SKM-1 (cell line): ENCODE results near the gene LMBRD1.
"Not testable (repeated sequence)": the region's sequence is repeated elsewhere in the genome, so short reads cannot be mapped to it uniquely, and the experiment has no call there.

ENCODE experiments used
- DNase-seq: peaks from one replicate; lab custom pipeline; 2025; ENCODE audit not compliant: unreplicated experiment; lab: John Stamatoyannopoulos, UW

Gene LMBRD1

DNA sequence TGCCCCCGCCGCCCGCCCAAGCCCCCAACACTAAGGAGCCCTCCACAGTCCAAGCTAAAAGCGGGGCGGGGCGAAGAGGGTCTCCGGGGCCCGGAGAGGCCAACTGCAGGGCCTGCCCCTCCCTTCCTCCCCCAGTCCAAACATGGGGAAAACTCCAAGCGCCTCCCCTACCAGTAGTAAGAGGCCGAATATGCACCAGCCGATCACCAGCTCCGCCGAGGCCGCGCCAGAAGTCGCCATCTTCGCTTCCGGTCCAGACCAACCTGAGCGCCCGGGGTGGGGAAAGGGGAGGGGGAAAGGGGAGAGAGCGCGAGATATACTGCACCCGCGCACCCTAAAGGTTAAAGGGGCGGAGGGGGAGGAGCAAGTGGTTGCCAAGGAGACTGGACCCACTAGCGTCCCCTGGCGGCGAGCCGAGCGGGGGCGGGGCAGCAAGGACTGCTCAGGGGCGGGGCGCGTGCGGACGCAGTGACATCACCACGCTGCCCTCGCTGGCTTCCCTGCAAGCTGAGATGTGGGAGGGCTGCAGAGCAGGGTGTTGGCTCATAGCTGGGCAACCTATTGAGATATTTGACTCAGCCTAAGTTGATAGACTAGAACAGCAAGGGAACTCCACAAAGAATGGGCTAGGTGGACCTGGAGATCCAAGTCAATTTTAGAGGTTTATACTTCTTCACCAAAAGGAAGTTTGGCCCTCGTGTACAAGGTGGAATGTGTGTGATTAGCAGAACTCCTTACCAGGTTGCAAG is at the start of gene LMBRD1:
Gene LMBRD1 (minus strand): TSS at position 369 of the 749 bp plus-strand sequence. CDS start 129 bp downstream, at position 240.
- peak; percentile 83 for DNase-seq

DNA sequence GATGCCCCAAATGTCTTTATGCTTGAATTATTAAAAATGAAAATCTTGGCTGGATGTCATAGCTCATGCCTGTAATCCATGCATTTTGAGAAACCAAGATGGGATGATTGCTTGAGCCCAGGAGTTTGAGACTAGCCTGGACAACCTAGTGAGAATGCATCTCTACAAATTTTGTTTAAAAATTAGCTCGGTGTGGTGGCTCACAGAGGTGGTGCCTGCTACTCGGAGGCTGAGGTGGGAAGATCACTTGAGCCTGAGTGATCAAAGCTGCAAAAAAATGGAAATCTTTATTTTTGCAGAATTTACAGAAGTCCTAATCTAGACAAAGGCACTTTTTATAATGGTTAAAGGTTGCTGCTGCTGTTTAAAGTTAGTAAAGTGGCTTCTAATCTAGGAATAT is 49.5 kb upstream of the LMBRD1 start:
- no peak for DNase-seq

GRCh38 chr6:69843189-69843588 is 46.4 kb upstream of the LMBRD1 start:
- no peak for DNase-seq

DNA sequence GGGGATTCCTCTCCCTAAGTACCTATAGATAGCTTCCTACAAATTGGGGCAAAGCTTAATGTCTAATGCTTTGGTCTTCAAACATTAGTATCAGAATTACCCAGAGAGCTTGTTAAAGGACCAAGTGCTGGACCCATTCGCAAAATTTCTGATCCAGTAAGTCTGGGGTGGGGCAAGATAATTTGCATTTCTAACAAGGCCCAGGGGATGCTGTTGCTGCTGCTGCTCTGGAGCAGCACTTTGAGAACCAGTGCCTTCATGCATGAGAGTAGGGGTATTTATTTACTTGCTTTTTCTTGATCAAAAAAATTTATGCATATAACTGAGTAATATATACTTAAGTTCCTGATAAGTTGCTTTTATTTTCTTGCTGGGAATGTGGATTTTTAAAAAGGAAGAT is 45.1 kb upstream of the LMBRD1 start:
- DNase-seq: no peak

- DNase-seq: peak; percentile 19
These were observed 38.8 kb upstream of the LMBRD1 start for GRCh38 chr6:69835414-69836179.

GRCh38 chr6:69832558-69832957 is 35.7 kb upstream of the LMBRD1 start:
- no peak for DNase-seq

DNA sequence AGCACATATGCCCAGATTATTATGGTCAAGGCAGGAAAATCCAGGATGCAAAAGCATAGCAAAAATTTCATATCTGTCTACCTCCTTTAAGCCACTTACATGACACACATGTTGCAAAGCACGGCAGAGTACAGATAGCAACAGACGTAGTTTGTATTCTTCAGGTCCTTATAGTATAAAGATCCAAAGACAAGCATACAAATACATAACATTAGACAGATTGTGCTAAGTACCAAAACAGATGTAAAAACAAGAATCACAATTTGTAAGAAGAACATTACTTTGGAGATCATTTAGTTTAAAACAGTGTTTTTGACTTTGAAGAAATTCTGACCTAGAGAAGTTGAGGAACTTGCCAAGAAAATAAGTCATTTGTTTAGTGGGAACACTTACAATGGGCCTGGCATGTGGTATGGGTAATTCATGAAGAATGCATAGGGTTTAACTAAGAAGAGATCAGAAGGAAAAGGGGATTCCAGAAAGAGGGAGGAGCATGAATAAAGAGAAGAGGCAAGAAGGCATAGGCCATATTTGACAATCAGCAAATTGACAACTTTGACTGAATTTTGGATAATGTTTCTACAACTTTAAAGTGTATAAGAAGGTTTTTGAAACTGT is 30.6 kb upstream of the LMBRD1 start:
- DNase-seq: no peak

- no peak for DNase-seq
These were observed 29.1 kb upstream of the LMBRD1 start for GRCh38 chr6:69825904-69826303.

DNA sequence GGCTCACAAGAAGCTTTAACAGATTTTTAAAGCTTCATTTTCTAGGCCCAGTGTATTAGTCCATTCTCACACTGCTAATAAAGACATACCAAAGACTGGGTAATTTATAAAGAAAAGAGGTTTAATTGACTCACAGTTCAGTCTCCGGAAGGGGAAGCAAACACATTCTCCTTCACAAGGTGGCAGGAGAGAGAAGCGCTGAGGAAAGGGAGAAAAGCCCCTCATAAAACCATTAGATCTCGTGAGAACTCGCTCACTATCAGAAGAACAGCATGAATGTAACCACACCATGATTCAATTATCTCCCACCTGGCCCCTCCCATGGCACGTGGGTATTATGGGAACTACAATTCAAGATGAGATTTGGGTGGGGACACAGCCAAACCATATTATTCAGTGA is 27.5 kb upstream of the LMBRD1 start:
- DNase-seq: not testable (repeated sequence)

GRCh38 chr6:69820438-69820837 is 23.6 kb upstream of the LMBRD1 start:
- DNase-seq: no peak

- DNase-seq: no peak
These were observed 23.2 kb upstream of the LMBRD1 start for GRCh38 chr6:69820018-69820417.

DNA sequence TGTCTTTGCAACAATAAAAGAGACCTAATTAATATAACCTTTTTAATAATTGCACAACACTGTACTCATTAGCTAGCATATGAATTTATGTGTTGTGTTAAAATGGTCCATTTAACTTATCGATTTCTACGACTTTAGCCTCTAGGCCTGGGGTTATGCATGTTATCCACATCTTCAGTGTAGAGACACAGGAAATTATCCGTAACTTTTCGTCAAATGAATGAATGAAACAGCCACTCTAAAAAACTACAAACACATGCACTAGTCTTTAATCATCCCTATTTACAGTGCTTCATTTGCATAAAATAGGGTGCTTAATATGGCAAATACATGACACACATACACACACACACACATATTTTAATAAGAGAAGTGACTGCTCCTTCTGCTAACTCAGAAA is 22.3 kb upstream of the LMBRD1 start:
- DNase-seq: no peak

DNA sequence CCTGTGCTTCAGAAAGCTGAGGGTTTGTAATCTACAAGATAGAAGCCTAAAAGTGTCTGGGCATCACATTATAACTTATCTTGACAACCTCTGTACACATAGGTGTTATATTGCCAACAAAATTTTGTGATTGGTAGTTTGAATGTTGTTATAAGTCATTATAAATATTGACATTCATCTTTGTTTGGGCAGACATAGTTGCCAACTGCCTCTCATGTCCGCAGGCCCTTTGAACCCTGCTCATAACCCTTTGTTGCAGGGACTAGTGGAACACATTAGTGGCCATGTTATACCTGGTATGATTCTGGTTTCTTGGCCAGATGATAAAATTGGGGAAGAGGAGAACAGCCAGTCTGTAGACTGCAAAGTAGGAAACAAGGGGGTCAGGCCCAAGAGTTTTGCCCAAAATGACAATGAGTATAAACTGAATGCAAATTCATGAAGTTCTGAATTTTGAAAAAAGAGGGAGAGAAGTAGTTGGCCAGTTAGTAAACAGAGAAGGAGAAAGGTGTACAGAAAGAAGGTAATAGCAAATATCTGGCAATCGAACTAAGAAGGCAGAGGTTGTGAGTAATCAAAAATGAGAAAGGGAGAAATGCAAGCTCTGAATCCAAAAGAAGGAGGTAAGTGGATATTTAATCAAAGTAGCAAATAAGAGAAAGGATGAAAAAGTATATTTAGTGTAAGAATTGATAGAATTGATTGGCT is 21.6 kb upstream of the LMBRD1 start:
- no peak for DNase-seq

DNA sequence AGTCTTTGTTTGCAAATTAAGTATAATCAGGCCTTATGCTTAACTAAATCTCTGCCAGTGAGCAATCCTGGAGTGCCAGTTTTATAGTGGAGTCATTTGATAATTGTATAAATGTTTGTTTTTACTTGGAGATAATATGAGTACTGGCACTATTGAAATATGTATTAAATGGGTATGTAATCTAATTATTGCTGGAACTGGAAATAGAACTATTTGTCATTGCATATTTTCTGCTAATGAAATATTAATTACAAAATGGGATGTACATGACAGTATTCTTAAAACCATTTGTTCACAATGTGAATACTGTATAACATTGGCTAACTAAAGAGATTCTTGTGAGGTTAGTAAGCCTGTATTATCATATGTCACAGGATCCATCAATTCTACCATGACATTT is 20.5 kb upstream of the LMBRD1 start:
- no peak for DNase-seq

DNA sequence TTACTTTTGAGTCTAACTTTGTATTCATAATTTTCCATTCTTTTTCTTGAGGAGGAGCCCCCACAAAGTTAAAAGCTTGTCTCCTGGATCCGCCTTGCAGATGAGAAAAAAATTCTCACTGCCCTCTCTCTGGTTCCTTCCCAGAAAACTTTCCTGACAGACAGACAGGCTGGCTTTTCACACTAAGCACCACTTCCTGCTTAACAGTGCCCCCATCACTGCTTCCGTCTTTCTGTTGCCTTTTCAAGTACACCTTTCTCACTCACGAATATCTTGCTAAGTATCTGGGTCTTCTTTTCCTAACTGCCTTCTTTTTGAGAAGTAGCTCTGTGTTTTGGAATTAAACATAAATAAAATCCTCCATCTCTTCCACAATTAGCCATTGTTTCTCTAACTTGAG is 19.8 kb upstream of the LMBRD1 start:
- DNase-seq: no peak

- DNase-seq: no peak
These were observed 19.2 kb upstream of the LMBRD1 start for GRCh38 chr6:69816026-69816425.

- DNase-seq: peak; percentile 62
These were observed 16.7 kb upstream of the LMBRD1 start for GRCh38 chr6:69813508-69813907.

DNA sequence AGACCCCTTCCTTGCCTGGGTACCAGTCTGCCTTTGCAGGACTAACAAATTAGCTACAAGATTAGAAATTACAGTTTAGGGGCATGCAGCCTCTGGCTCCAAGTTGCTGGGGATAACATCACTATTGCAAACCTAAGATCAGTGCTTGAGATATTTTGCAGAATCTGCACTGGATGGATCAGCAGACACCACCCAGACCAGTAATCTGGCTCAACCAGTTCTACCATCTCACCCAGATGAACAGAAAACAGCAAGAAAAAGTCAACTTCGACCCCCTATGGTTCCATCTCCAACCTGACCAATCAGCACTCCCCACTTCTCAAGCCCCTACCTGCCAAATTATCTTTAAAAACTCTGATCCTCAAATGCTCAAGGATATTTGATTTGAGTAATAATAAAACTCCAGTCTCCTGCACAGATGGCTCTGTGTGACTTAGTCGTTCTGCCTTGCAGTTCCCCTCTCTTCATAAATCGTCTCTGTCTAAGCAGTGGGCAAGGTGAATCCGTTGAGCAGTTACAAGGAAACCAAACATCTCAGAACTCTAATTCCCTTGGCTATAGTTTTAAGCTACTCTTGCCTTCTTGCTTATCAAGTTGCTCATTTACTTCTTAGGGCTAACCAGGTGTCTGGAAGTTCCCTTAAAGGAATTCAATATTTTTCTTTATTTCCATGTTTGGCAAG is 16.1 kb upstream of the LMBRD1 start:
- DNase-seq: no peak

GRCh38 chr6:69802995-69803394 is 6.2 kb upstream of the LMBRD1 start:
- no peak for DNase-seq

DNA sequence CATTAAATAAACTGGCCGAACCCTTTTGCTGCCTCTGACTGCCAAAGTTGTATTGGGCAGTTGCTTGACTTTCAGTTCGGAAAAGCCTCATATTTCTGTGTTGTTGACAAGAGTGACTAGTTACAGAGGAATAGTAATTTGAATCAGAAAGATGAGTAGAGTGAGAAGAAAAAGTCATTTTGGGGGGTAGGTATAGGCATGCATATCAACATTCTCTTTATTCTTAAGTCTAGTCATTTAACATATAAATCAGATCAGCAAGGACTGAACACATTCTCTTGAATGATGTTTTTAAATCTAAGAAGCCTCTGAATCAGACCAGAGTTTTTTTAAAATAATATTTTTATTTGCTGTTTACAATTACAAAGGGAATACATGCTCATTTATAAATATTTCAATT is 4.9 kb upstream of the LMBRD1 start:
- DNase-seq: no peak

GRCh38 chr6:69801225-69801624 is 4.4 kb upstream of the LMBRD1 start:
- DNase-seq: no peak
